Smooth muscle cell (in vitro differentiated cells): ENCODE measurements around the gene RNF207. TPM values are rescaled to one million over a fixed set of nuclear protein-coding genes. Genes with fewer than 3 reads are reported as not detected.

Source experiments
- DNase-seq: peaks from one replicate; lab custom pipeline; 2025; ENCODE audit not compliant: unreplicated experiment; lab: John Stamatoyannopoulos, UW
- H2AFZ ChIP-seq: fragments of 200-600 bp; sonication (generic); 2 replicates; pipeline ENCODE4 v1.6.0; 2016; ENCODE audit warnings: antibody characterized with exemption, low read depth, mild to moderate bottlenecking
- H3F3A ChIP-seq: fragments of 200-600 bp; sonication (generic); 2 replicates; pipeline ENCODE4 v1.6.0; 2017; ENCODE audit warnings: antibody characterized with exemption, low read depth
- H3K27ac ChIP-seq: fragments of 200-600 bp; sonication (generic); 2 replicates; pipeline ENCODE4 v1.5.1; 2016; ENCODE audit warnings: low read depth, mild to moderate bottlenecking
- H3K27me3 ChIP-seq: fragments of 200-600 bp; sonication (generic); 2 replicates; pipeline ENCODE4 v1.6.1; 2016; ENCODE audit warnings: low read depth, mild to moderate bottlenecking
- H3K36me3 ChIP-seq: fragments of 200-600 bp; sonication (generic); 2 replicates; pipeline ENCODE4 v1.5.1; 2016; ENCODE audit warnings: low read depth
- H3K4me1 ChIP-seq: fragments of 200-600 bp; sonication (generic); 2 replicates; pipeline ENCODE4 v1.5.1; 2016; ENCODE audit warnings: low read depth
- H3K4me2 ChIP-seq: fragments of 200-600 bp; sonication (generic); 2 replicates; pipeline ENCODE4 v1.6.0; 2016; ENCODE audit warnings: mild to moderate bottlenecking
- H3K4me3 ChIP-seq: fragments of 200-600 bp; sonication (generic); 2 replicates; pipeline ENCODE4 v1.5.1; 2016; ENCODE audit warnings: mild to moderate bottlenecking
- H3K79me2 ChIP-seq: fragments of 200-600 bp; sonication (generic); 2 replicates; pipeline ENCODE4 v1.6.0; 2016; ENCODE audit warnings: low read depth, mild to moderate bottlenecking
- H3K9ac ChIP-seq: fragments of 200-600 bp; sonication (generic); 2 replicates; pipeline ENCODE4 v1.6.0; 2016; ENCODE audit warnings: low read depth
- H3K9me3 ChIP-seq: fragments of 200-600 bp; sonication (generic); replicated peaks from 2 replicates; pipeline ENCODE4 v1.5.1; 2016; ENCODE audit warnings: low read depth
- H4K20me1 ChIP-seq: fragments of 200-600 bp; sonication (generic); 2 replicates; pipeline ENCODE4 v1.6.0; 2016; ENCODE audit warnings: low read depth
- WGBS: methylation state at CpG from one replicate; pipeline ENCODE4 v1.1.7; 2016; ENCODE audit warnings: low lambda C conversion rate; 5-methylcytosine and 5-hydroxymethylcytosine counted together
- polyA plus RNA-seq: library from polyadenylated mRNA; unstranded; fragments of >200 nt; fragmentation: Nextera tagmentation; extraction: Ambion mirVana; gene quantifications from 2 replicates; pipeline ENCODE4 v1.2.1, GENCODE V29; 2016
- total RNA-seq: library from RNA; depleted of rRNA; stranded (reverse); fragments of >200 nt; gene quantifications from 2 replicates; pipeline ENCODE4 v1.2.3, GENCODE V29; 2014
- TF ChIP-seq, protein P1 (sequence below): fragments of 200-600 bp; sonication (generic); IDR thresholded peaks from 2 replicates; pipeline ENCODE4 v1.5.1; 2017; ENCODE audit warnings: borderline replicate concordance, mild to moderate bottlenecking, antibody characterized with exemption; ENCODE audit not compliant: insufficient read depth, poor library complexity, severe bottlenecking

Gene RNF207
- total and polyA plus RNA-seq, 2 experiments from 2014 or later, result 1.8 to 2.0 TPM

DNA sequence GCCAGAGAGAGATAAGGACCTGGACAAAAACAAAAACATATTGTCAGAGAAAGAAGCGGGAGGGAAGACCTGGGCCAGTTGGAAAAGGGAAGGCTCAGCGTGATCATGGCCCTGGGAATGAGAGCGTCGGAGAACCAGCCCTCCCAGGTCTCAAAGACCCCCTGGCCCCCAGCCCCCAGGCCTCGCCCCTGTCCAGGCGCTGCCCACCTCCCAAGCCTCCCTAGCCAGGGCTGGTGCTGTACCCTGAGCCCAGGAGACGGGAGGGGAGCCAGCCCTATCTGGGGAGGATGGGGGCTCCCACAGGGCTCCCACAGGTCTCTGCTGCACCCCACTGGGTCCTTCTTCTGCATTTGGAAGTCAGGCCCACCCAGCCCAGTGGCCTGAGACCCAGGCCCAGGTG lies 40.9 kb upstream of the RNF207 start:
- 87% methylated on average over 5 of the region's 7 CpGs for WGBS
- H3K4me1 ChIP-seq, result no peaks in the 10 kb centered on the region
- H3K4me2 ChIP-seq, result no peak overlapping the region
- no peak overlapping the region for H3K9ac ChIP-seq
- no peaks in the 10 kb centered on the region for H3K79me2 ChIP-seq
- no peak overlapping the region for H3K27ac ChIP-seq
- TF ChIP-seq, protein P1, sequence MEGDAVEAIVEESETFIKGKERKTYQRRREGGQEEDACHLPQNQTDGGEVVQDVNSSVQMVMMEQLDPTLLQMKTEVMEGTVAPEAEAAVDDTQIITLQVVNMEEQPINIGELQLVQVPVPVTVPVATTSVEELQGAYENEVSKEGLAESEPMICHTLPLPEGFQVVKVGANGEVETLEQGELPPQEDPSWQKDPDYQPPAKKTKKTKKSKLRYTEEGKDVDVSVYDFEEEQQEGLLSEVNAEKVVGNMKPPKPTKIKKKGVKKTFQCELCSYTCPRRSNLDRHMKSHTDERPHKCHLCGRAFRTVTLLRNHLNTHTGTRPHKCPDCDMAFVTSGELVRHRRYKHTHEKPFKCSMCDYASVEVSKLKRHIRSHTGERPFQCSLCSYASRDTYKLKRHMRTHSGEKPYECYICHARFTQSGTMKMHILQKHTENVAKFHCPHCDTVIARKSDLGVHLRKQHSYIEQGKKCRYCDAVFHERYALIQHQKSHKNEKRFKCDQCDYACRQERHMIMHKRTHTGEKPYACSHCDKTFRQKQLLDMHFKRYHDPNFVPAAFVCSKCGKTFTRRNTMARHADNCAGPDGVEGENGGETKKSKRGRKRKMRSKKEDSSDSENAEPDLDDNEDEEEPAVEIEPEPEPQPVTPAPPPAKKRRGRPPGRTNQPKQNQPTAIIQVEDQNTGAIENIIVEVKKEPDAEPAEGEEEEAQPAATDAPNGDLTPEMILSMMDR, result no peak
- peaks cover 17% of the 10 kb centered on the region for H3K27me3 ChIP-seq
- H3F3A ChIP-seq, result no peaks in the 10 kb centered on the region
- no peak for DNase-seq
- H3K36me3 ChIP-seq, result no peaks in the 10 kb centered on the region
- no peaks in the 10 kb centered on the region for H3K9me3 ChIP-seq
- no peaks in the 10 kb centered on the region for H4K20me1 ChIP-seq
- H2AFZ ChIP-seq, result no peak overlapping the region
- no peak overlapping the region for H3K4me3 ChIP-seq

DNA sequence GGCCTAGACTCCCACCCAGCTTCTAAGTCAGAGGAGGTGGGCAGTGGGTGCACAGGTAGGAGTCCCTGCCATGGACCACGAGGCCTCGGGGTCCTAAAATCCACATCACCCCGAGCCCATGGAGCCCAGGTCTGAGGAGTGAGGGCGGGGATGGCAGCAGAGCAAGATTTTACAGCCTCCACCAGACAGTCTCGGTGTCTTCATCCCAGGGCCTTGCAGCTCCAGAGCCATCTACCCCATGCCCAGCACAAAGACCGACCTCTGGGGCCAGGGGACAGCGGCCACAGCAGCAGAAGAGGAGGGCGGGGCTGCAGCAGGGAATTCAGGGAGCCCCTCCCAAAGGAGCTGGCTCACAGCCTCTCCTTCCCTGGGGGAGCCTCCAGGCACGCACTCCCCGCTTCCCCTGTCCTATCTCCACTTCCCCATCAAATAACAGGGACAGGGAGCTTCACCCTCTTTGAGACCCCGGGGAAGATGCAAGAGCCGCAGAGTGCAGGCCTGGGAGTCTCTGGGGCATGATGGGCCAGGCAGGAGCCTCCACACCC lies 40.4 kb upstream of the RNF207 start:
- no peak overlapping the region for H3K4me2 ChIP-seq
- WGBS, result 87% methylated on average over 12 of the region's 12 CpGs
- H3F3A ChIP-seq, result no peaks in the 10 kb centered on the region
- TF ChIP-seq, protein P1, result no peak
- H3K9me3 ChIP-seq, result no peaks in the 10 kb centered on the region
- no peak overlapping the region for H3K9ac ChIP-seq
- H3K4me1 ChIP-seq, result no peaks in the 10 kb centered on the region
- H3K27ac ChIP-seq, result no peak overlapping the region
- no peaks in the 10 kb centered on the region for H4K20me1 ChIP-seq
- H3K79me2 ChIP-seq, result no peaks in the 10 kb centered on the region
- DNase-seq, result no peak
- H3K4me3 ChIP-seq, result no peak overlapping the region
- no peak overlapping the region for H2AFZ ChIP-seq
- no peaks in the 10 kb centered on the region for H3K36me3 ChIP-seq
- peaks cover 17% of the 10 kb centered on the region for H3K27me3 ChIP-seq

DNA sequence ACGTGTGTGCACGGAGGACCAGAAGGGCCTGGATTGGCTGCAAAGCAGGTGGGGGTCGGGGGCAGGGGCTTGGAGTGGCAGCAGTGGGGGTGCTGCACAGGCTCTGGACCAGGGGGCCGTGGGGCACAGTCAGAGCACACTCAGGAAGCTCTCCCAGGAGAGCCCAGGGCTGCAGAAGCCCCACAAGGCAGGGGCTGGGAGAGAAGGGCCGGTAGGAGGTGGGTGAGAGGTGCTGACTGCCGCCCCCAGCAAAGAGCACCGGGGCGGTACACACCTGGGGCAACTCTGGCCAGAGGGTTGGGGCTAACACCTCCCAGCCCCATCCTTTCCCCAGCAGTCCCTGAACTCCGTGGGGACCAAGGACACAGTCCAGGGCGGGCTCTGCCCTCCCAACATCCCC lies 39.7 kb upstream of the RNF207 start:
- H3K4me2 ChIP-seq, result no peak overlapping the region
- H3F3A ChIP-seq, result no peaks in the 10 kb centered on the region
- no peak overlapping the region for H3K27ac ChIP-seq
- no peak for DNase-seq
- no peaks in the 10 kb centered on the region for H3K9me3 ChIP-seq
- H2AFZ ChIP-seq, result no peak overlapping the region
- H3K36me3 ChIP-seq, result no peaks in the 10 kb centered on the region
- no peak overlapping the region for H3K9ac ChIP-seq
- WGBS, result 85% methylated on average over 9 of the region's 10 CpGs
- H3K79me2 ChIP-seq, result no peaks in the 10 kb centered on the region
- H3K4me1 ChIP-seq, result no peaks in the 10 kb centered on the region
- no peaks in the 10 kb centered on the region for H4K20me1 ChIP-seq
- peaks cover 15% of the 10 kb centered on the region for H3K27me3 ChIP-seq
- no peak overlapping the region for H3K4me3 ChIP-seq
- TF ChIP-seq, protein P1, result no peak
